NCI-H2227 (cell line): Measurements from ENCODE around the gene FREM1.

ENCODE experiments used
- DNase-seq: peaks from one replicate; lab custom pipeline; 2025; ENCODE audit not compliant: unreplicated experiment; lab: John Stamatoyannopoulos, UW

FREM1 gene

GRCh38 chr9:14909601-14909960, 647 bp downstream of the FREM1 start:
- no peak for DNase-seq

- no peak for DNase-seq
Observed at GRCh38 chr9:14909181-14909580, 1.0 kb downstream of the FREM1 start.

GRCh38 chr9:14908295-14909180, 1.7 kb downstream of the FREM1 start:
- DNase-seq: no peak

- DNase-seq: no peak
Observed at GRCh38 chr9:14907696-14908095, 2.5 kb downstream of the FREM1 start.

GRCh38 chr9:14907360-14907685, 2.9 kb downstream of the FREM1 start:
- DNase-seq: peak; percentile 53

- no peak for DNase-seq
Observed at GRCh38 chr9:14906644-14907359, 3.4 kb downstream of the FREM1 start.

GRCh38 chr9:14906000-14906399, 4.2 kb downstream of the FREM1 start:
- DNase-seq: no peak

- DNase-seq: peak; percentile 31
Observed at GRCh38 chr9:14903040-14903439, 7.2 kb downstream of the FREM1 start.

GRCh38 chr9:14902561-14902960, 7.7 kb downstream of the FREM1 start:
- DNase-seq: peak; percentile 25

- no peak for DNase-seq
Observed at GRCh38 chr9:14899815-14900193, 10.4 kb downstream of the FREM1 start.

- no peak for DNase-seq
Observed at GRCh38 chr9:14899042-14899814, 11.0 kb downstream of the FREM1 start.

GRCh38 chr9:14895806-14896205, 14.4 kb downstream of the FREM1 start:
- DNase-seq: no peak

GRCh38 chr9:14893280-14893679, 16.9 kb downstream of the FREM1 start:
- no peak for DNase-seq

GRCh38 chr9:14891332-14891731, 18.9 kb downstream of the FREM1 start:
- no peak for DNase-seq

- DNase-seq: no peak
Observed at GRCh38 chr9:14889451-14889850, 20.8 kb downstream of the FREM1 start.

- DNase-seq: no peak
Observed at GRCh38 chr9:14888875-14889274, 21.4 kb downstream of the FREM1 start.

GRCh38 chr9:14888272-14888671, 22.0 kb downstream of the FREM1 start:
- DNase-seq: no peak

GRCh38 chr9:14887149-14887548, 23.1 kb downstream of the FREM1 start:
- no peak for DNase-seq

GRCh38 chr9:14883310-14883944, 26.8 kb downstream of the FREM1 start:
- peak; percentile 6 for DNase-seq

- DNase-seq: no peak
Observed at GRCh38 chr9:14882090-14882489, 28.1 kb downstream of the FREM1 start.

- DNase-seq: no peak
Observed at GRCh38 chr9:14881006-14881405, 29.2 kb downstream of the FREM1 start.
